Measurements from ENCODE around the gene EHMT2. TPM values are rescaled to one million over a fixed set of nuclear protein-coding genes. Genes with fewer than 3 reads are reported as not detected.
"Not testable (repeated sequence)": the region's sequence is repeated elsewhere in the genome, so short reads cannot be mapped to it uniquely, and the experiment has no call there.

Gene EHMT2
- total RNA-seq, 1 experiment from 2014 or later, result 65.7 TPM

- Mint-ChIP-seq H3K4me3 (ENCODE audit: unreplicated experiment) (no peak overlapping the region), H3K27me3 (ENCODE audit: insufficient read depth, unreplicated experiment) (no peaks in the 10 kb centered on the region), H3K4me1 (ENCODE audit: low read depth, unreplicated experiment) (peaks cover 6% of the 10 kb centered on the region), H3K27ac (ENCODE audit: unreplicated experiment) (no peak overlapping the region), H3K9me3 (ENCODE audit: unreplicated experiment) (no peaks in the 10 kb centered on the region), H3K36me3 (ENCODE audit: insufficient read depth, unreplicated experiment) (peaks cover 9% of the 10 kb centered on the region)
- no peaks in the 10 kb centered on the region for H3K9me3 ChIP-seq
- intact Hi-C loops (cut with micrococcal nuclease; ENCODE audit: unreplicated experiment), result no loop called here
- H3K4me3 ChIP-seq (ENCODE audit: low read depth, low read length), result no peak overlapping the region
- no peak for DNase-seq
- TF ChIP-seq CTCF (IDR thresholded peaks at IDR 0.05; ENCODE audit: insufficient read depth in 1 of 2, low read depth in 1 of 2, low read length in 1 of 2, severe bottlenecking in 1 of 2, unreplicated experiment in 1 of 2), result no peak
- ChIA-PET POLR2A (no interaction called here), CTCF (no interaction called here)
- H3K27me3 ChIP-seq (replicated peaks; ENCODE audit: control insufficient read depth, insufficient read depth, low read length), result no peaks in the 10 kb centered on the region
- no TSS peak for BruUV-seq (replicated peaks)
- H3K4me1 ChIP-seq, result peaks cover 8% of the 10 kb centered on the region
- H3K36me3 ChIP-seq (ENCODE audit: control insufficient read depth, insufficient read depth, low read length), result no peaks in the 10 kb centered on the region
Observed at GRCh38 chr6:31869343-31869742, 28.2 kb downstream of the EHMT2 start.

GRCh38 chr6:31868658-31868971, 28.9 kb downstream of the EHMT2 start:
- intact Hi-C loops (cut with micrococcal nuclease; ENCODE audit: unreplicated experiment); H3K9me3 ChIP-seq; H3K27ac Mint-ChIP-seq (ENCODE audit: unreplicated experiment); H3K36me3 ChIP-seq (ENCODE audit: control insufficient read depth, insufficient read depth, low read length); H3K4me3 Mint-ChIP-seq (ENCODE audit: unreplicated experiment); H3K27me3 Mint-ChIP-seq (ENCODE audit: insufficient read depth, unreplicated experiment); H3K9me3 Mint-ChIP-seq (ENCODE audit: unreplicated experiment); CTCF ChIA-PET; H3K27me3 ChIP-seq (replicated peaks; ENCODE audit: control insufficient read depth, insufficient read depth, low read length); BruUV-seq (replicated peaks); H3K4me1 Mint-ChIP-seq (ENCODE audit: low read depth, unreplicated experiment); DNase-seq; H3K4me1 ChIP-seq; POLR2A ChIA-PET; H3K4me3 ChIP-seq (ENCODE audit: low read depth, low read length): not testable (repeated sequence)
- H3K36me3 Mint-ChIP-seq (ENCODE audit: insufficient read depth, unreplicated experiment), result peaks cover 13% of the 10 kb centered on the region

- intact Hi-C loops (cut with micrococcal nuclease; ENCODE audit: unreplicated experiment), result no loop called here
- peak; percentile 35 to 60 for DNase-seq
- Histone ChIP-seq H3K9me3 (no peaks in the 10 kb centered on the region), H3K27me3 (replicated peaks; ENCODE audit: control insufficient read depth, insufficient read depth, low read length) (no peaks in the 10 kb centered on the region), H3K4me1 (peaks cover 14% of the 10 kb centered on the region), H3K4me3 (ENCODE audit: low read depth, low read length) (no peak overlapping the region), H3K36me3 (ENCODE audit: control insufficient read depth, insufficient read depth, low read length) (peaks cover 3% of the 10 kb centered on the region)
- H3K27ac Mint-ChIP-seq (ENCODE audit: unreplicated experiment), result peak overlapping the region; percentile 53
- ChIA-PET CTCF (interaction anchor here (0.6 to 1.1 kb wide), 3 partner anchors 32 to 86 kb away, joined by 3 to 4 read pairs (median 3); partner anchors contain the start of gene EHMT2), POLR2A (interaction anchor here (1.4 kb wide), 1 partner anchor 38 kb away, joined by 4 read pairs; the partner anchor contains the start of gene HSPA1B)
- H3K36me3 Mint-ChIP-seq (ENCODE audit: insufficient read depth, unreplicated experiment), result peaks cover 36% of the 10 kb centered on the region
- no peaks in the 10 kb centered on the region for H3K27me3 Mint-ChIP-seq (ENCODE audit: insufficient read depth, unreplicated experiment)
- no peak overlapping the region for H3K4me3 Mint-ChIP-seq (ENCODE audit: unreplicated experiment)
- H3K9me3 Mint-ChIP-seq (ENCODE audit: unreplicated experiment), result no peaks in the 10 kb centered on the region
- peaks cover 24% of the 10 kb centered on the region for H3K4me1 Mint-ChIP-seq (ENCODE audit: low read depth, unreplicated experiment)
- BruUV-seq (replicated peaks), result no TSS peak
- no peak for TF ChIP-seq CTCF (IDR thresholded peaks at IDR 0.05; ENCODE audit: insufficient read depth in 1 of 2, low read depth in 1 of 2, low read length in 1 of 2, severe bottlenecking in 1 of 2, unreplicated experiment in 1 of 2)
Observed at GRCh38 chr6:31865205-31866118, 32.0 kb downstream of the EHMT2 start.

All from Caco-2 (cell line).